DMS114 treated with DMSO at 0.1 percent for 48 hours (cell line): ENCODE measurements around the gene LRRC8D.
"Not testable (repeated sequence)": the region's sequence is repeated elsewhere in the genome, so short reads cannot be mapped to it uniquely, and the experiment has no call there.

ENCODE experiments used
- DNase-seq: peaks from one replicate; lab custom pipeline; 2025; ENCODE audit not compliant: unreplicated experiment; lab: John Stamatoyannopoulos, UW

LRRC8D gene

DNA sequence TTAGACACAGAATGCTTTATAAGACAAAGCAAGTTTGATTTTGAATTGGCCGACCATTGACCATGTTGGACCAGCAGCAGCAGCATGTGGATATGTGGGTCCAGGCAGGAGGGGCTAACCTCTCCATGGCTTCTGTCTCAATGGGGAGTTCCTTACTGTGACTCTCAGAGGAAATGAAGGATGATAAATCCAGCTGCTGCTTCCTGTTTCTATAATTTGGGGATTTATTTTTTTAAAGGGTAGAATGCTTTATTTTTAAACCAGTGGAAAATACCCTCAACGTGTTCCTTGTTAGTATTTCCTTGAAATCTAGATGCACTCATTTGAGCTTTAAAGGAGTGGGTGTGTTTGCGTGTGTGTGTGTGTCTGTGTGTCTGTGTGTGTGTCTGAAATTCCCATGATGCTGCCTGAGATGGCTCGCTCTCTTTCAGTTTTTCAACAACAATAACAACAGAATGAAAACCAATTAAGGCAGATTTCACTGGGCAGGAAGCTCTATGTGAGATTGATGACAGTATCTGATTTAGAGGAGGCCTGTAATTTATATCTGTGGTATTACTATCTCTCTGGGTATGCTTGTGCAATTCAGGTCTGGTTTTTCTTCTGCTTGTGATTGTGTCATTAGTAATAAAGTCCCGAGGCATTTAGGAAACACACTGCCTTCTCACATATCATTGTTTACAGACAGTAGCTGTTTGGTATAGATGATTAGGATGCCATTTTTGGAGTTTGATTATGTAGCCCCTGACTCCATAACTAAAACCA, 88.0 kb downstream of the LRRC8D start:
- DNase-seq = no peak

- no peak for DNase-seq
These were observed 89.4 kb downstream of the LRRC8D start for GRCh38 chr1:89910268-89910667.

- DNase-seq = no peak
These were observed 89.9 kb downstream of the LRRC8D start for GRCh38 chr1:89910780-89911179.

GRCh38 chr1:89911191-89911991, 90.6 kb downstream of the LRRC8D start:
- DNase-seq = no peak

DNA sequence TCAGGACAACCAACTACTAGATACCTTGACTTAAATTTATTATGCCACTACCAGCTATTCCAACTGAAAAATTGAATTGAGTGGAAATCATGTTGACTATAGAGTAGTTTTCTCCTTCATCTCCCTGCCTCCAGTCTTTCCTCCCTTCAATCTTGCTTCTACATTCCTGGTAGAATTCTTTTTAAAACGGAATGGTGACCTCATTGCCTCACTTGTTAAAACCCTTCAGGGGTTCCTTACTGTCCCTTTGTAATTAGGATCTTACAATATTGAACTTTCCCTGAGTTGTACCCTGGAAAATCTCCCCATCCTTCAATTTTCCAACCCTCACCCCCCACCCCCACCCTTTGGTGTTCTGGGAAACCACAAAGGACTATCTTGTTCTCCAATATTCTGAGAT, 91.2 kb downstream of the LRRC8D start:
- DNase-seq = no peak

DNA sequence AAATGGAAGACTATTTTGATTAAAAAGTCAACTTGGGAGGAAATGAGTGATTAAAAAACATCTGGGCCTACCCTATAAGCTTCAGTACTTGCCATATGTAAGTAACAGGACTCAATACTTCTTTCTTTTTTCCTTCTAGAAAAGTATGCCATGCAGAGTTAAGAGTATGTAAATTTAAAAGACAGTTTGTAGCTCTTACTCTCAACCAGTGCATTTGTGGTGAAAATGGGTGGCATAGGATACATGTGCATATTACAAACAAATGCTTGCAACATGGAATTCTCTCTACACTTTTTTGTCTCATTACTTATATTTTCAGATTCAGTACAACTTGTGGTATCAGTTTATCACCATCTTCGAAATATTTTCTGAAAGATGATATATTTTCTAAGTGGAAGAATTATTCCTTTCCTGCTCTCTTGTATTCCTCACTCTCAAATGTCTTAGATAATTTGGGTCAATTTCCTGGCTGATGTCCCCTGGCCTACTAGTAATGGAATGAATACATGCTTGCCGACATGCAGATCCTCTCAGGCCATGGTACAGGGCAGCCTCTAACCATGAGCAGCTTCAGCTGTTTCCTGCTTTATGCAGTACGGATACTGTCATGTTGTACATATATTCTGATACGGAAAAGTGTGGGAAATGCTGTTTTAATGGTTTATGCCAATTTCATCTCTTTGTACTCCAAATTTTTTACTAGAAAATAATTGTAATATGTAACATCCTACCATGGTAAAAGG, 92.7 kb downstream of the LRRC8D start:
- no peak for DNase-seq

DNA sequence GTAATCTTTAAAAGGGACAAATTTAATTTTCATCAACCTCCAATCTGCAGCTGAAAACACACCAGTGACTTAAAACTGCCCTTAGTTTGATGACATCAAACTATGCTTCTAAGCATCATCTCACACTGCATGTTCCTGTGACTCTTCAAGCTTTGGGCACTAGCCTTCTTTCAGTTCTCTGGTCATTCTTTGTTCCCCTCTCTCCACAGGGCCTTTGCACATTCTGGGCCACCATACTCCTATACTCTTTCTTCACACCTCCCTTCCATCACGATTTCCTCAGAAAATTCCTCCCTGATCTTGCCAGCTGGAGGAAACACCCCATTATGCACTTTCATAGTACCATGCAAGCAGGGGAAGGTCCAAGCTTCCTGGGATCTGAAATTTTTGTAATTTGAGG, 96.5 kb downstream of the LRRC8D start:
- no peak for DNase-seq

- no peak for DNase-seq
These were observed 97.4 kb downstream of the LRRC8D start for GRCh38 chr1:89918127-89918793.

DNA sequence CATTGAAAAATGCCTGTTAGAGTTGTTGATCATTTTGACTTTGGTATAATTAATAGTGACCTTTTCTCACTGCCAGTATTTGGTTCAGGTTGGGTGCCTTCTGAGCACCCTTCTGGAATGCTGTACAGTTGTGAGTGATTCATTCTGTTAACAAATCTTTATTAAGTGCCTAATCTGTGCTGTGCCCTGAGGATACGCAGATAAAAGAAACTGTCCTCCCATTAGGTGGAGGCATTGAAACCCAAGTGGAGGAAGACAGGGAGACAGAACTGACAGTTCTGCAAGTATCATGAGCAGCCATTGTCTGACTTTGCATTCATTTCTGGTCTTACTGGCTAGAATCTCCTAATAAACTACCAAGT, 97.9 kb downstream of the LRRC8D start:
- no peak for DNase-seq

DNA sequence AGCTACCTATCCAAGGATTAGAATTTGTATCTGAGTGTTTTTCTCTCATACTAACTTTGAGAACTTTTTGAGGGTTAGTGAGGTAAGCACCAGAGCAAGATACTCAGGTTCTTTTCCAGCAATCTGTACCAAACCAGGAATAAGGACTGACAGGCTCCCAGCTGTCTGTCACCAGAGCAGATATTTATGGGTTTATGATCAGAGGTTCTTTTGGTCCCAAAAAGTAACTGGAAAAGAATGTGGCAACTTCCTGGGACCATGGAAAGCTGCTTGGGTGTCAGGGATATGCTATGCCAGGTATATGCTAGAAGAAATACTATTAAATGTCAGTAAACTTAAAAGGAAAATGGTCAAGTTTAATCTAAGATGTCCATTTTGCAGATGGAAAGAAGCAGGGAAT, 98.3 kb downstream of the LRRC8D start:
- no peak for DNase-seq

- DNase-seq = no peak
These were observed 102.1 kb downstream of the LRRC8D start for GRCh38 chr1:89922911-89923310.

GRCh38 chr1:89923517-89923916, 102.7 kb downstream of the LRRC8D start:
- DNase-seq = no peak

- DNase-seq = not testable (repeated sequence)
These were observed 103.2 kb downstream of the LRRC8D start for GRCh38 chr1:89924075-89924474.

GRCh38 chr1:89927049-89927448, 106.2 kb downstream of the LRRC8D start:
- DNase-seq = no peak

- DNase-seq = no peak
These were observed 106.6 kb downstream of the LRRC8D start for GRCh38 chr1:89927478-89927877.

DNA sequence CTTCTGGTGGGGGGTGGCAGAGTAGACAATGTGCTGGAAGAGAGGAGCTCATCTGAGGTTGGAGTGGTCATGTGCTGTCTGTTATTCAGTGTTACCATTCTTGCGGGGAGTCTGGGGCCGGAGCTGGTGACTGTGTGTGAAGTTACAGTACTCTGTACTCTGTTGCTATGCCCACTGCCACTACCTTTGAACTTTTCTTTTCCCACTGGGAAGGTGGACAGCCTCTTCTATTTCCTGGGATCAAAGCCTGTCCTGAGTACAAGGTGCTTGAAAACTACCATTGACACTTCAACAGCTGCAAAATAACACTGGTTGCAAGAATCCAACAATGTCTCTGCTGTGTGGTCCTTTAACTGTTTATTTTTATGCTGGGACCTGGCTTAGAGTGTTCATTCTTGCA, 107.7 kb downstream of the LRRC8D start:
- no peak for DNase-seq

- no peak for DNase-seq
These were observed 108.7 kb downstream of the LRRC8D start for GRCh38 chr1:89929467-89930063.

GRCh38 chr1:89930579-89930978, 109.7 kb downstream of the LRRC8D start:
- no peak for DNase-seq

DNA sequence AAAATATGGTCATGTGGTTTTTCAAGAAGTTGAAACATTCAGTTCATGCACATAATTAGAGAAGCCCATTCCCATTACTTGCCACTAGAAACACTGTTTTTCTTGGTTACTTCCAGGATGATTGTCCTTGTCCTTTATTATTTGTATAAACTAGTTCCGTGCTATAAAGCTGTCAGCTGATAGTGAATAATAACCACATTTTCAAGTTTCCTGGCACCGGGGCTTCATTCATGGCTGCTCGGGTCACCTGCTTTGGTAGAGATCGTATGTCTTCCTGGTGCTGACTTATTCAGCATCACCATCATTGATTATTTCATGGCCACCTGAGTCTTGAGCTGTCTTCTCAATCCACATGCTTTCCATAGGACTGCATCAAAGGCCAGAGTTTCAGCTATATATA, 111.1 kb downstream of the LRRC8D start:
- DNase-seq = no peak

- DNase-seq = no peak
These were observed 111.9 kb downstream of the LRRC8D start for GRCh38 chr1:89932598-89933364.
